AG09309 (cell line): Measurements from ENCODE around the gene ADPRHL1.

Experiments used
- DNase-seq: peaks from one replicate; pipeline ENCODE4 v3.0.0-alpha.2; 2010; ENCODE audit warnings: low read depth
- H3K4me3 ChIP-seq: 2 replicates; pipeline ENCODE4 v1.5.1; 2011; ENCODE audit warnings: mild to moderate bottlenecking, low read depth, low read length, moderate library complexity; ENCODE audit not compliant: control insufficient read depth
- TF ChIP-seq, protein P1 (sequence below): IDR thresholded peaks from 2 replicates; pipeline ENCODE4 v1.5.1; 2011; ENCODE audit warnings: mild to moderate bottlenecking, low read depth, low read length, inconsistent platforms; ENCODE audit not compliant: insufficient read depth, control insufficient read depth; ENCODE audit errors: missing control alignments

Gene ADPRHL1

DNA sequence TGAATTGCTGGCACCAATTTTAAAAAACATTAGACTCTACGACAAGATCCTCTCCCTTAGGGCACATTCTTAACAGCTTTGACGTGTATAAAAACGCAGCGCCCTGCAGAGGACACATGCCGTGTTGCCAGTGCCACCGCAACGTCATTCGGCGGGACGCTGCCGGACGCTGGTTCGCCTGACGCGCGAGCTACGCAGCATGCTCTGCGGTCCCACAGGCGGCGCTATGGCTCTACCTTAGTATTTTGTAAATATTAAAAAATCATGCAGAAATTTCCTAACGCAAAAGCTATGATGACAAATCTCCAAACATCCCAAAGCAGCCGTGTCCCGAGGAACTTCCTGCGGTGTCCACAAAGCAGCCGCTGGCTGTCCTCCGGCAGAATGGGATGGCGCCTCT, 4.2 kb upstream of the ADPRHL1 start:
- TF ChIP-seq, protein P1, sequence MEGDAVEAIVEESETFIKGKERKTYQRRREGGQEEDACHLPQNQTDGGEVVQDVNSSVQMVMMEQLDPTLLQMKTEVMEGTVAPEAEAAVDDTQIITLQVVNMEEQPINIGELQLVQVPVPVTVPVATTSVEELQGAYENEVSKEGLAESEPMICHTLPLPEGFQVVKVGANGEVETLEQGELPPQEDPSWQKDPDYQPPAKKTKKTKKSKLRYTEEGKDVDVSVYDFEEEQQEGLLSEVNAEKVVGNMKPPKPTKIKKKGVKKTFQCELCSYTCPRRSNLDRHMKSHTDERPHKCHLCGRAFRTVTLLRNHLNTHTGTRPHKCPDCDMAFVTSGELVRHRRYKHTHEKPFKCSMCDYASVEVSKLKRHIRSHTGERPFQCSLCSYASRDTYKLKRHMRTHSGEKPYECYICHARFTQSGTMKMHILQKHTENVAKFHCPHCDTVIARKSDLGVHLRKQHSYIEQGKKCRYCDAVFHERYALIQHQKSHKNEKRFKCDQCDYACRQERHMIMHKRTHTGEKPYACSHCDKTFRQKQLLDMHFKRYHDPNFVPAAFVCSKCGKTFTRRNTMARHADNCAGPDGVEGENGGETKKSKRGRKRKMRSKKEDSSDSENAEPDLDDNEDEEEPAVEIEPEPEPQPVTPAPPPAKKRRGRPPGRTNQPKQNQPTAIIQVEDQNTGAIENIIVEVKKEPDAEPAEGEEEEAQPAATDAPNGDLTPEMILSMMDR, result no peak
- no peak overlapping the region for H3K4me3 ChIP-seq
- no peak for DNase-seq

DNA sequence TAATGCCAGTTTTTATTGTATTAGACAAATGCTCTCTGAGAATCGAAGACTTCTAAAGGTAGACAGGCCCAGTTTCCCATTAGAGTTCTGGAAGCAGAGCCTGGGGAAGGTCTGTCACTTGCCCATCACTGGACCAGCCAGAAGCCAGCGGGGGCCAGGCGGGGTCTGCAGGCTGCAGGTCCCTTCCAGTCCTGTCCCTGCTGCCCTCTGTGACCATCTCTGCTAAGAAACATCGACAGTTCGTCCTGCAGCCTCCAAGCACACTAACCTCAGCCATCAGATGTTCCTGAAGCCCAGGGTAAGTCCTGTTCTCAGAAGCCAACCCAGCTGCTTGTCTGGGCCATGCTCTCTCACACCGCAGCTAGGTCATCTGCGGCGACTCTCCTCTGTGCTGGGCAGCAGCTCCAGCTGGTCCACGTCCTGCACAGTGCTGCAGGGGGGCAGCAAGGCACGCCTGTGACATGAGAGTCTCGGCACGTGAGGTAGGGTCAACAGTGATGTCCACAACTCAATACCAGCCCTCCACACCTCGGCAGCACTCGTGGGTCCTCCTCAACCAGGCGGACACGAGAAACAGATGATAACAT, 2.9 kb upstream of the ADPRHL1 start:
- TF ChIP-seq, protein P1, result no peak
- no peak for DNase-seq
- H3K4me3 ChIP-seq, result no peak overlapping the region

- TF ChIP-seq, protein P1, result no peak
- DNase-seq, result no peak
- no peak overlapping the region for H3K4me3 ChIP-seq
Measured at GRCh38 chr13:113455384-113455783, 2.1 kb upstream of the ADPRHL1 start.

GRCh38 chr13:113454936-113455335, 1.6 kb upstream of the ADPRHL1 start:
- no peak for DNase-seq
- TF ChIP-seq, protein P1, result no peak
- H3K4me3 ChIP-seq, result no peak overlapping the region

- TF ChIP-seq, protein P1, result no peak
- H3K4me3 ChIP-seq, result no peak overlapping the region
- DNase-seq, result no peak
Measured at GRCh38 chr13:113452466-113452865, 822 bp downstream of the ADPRHL1 start.

DNA sequence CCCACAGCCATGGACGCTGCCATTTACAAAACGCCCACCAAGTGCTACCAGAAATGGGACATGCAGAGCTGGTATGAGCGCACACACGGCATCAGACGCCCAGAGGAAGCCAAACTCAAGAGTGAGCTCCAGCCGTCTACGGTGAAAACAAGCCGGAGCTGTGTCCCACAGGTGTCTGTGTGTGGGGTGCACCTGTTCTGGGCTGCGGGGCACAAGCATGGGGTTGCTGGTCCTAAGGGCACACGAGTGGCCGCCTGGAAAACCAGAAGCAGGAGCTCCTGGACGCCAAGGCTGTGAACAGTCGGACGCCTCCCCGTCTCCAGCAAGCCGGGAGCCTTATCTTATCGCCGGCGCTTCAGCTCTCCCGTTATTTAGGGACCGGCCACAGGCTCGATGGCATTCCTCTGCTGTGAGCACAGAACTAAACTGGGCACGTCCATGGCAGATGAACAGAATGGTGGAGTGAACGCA, 1.3 kb downstream of the ADPRHL1 start:
- H3K4me3 ChIP-seq, result no peak overlapping the region
- TF ChIP-seq, protein P1, result no peak
- no peak for DNase-seq
